ENCODE measurements around the gene ABHD17C. TPM values are rescaled to one million over a fixed set of nuclear protein-coding genes. Genes with fewer than 3 reads are reported as not detected.

Gene ABHD17C
- total RNA-seq, 1 donor = 15.5 TPM

- H3K4me3 ChIP-seq (ENCODE audit: low read depth, low read length) = peak within 1 kb of the TSS; percentile 97
- TF ChIP-seq CTCF (IDR thresholded peaks at IDR 0.05; ENCODE audit: insufficient read depth, low read length) = peak; percentile 69
- peak; percentile 91 for DNase-seq (ENCODE audit: low read depth)
These were observed 84.0 kb downstream of the ABHD17C start, which contains the start of gene CEMIP for GRCh38 chr15:80778964-80779657. Gene CEMIP (plus strand): TSS chr15:80779370. CDS start chr15:80873880, 94,510 bp downstream.

GRCh38 chr15:80779658-80780415 lies 84.7 kb downstream of the ABHD17C start:
- peak; percentile 49 for DNase-seq (ENCODE audit: low read depth)
- H3K4me3 ChIP-seq (ENCODE audit: low read depth, low read length) = peak overlapping the region; percentile 97

GRCh38 chr15:80780416-80781221 lies 85.5 kb downstream of the ABHD17C start:
- peak overlapping the region; percentile 97 for H3K4me3 ChIP-seq (ENCODE audit: low read depth, low read length)
- peak; percentile 69 for DNase-seq (ENCODE audit: low read depth)
- TF ChIP-seq CTCF (IDR thresholded peaks at IDR 0.05; ENCODE audit: insufficient read depth, low read length) = no peak

More at GRCh38 chr15:80779658-80780415, 84.7 kb downstream of the ABHD17C start:
- no peak for TF ChIP-seq CTCF (IDR thresholded peaks at IDR 0.05; ENCODE audit: insufficient read depth, low read length)

GRCh38 chr15:80783260-80783659 lies 88.2 kb downstream of the ABHD17C start:
- H3K4me3 ChIP-seq (ENCODE audit: low read depth, low read length) = peak overlapping the region; percentile 97
- TF ChIP-seq CTCF (IDR thresholded peaks at IDR 0.05; ENCODE audit: insufficient read depth, low read length) = no peak
- no peak for DNase-seq (ENCODE audit: low read depth)

GRCh38 chr15:80785335-80785734 lies 90.2 kb downstream of the ABHD17C start:
- TF ChIP-seq CTCF (IDR thresholded peaks at IDR 0.05; ENCODE audit: insufficient read depth, low read length) = no peak
- peak; percentile 18 for DNase-seq (ENCODE audit: low read depth)
- peak overlapping the region; percentile 48 for H3K4me3 ChIP-seq (ENCODE audit: low read depth, low read length)

- no peak for TF ChIP-seq CTCF (IDR thresholded peaks at IDR 0.05; ENCODE audit: insufficient read depth, low read length)
- peak; percentile 4 for DNase-seq (ENCODE audit: low read depth)
- H3K4me3 ChIP-seq (ENCODE audit: low read depth, low read length) = peak overlapping the region; percentile 48
These were observed 90.8 kb downstream of the ABHD17C start for GRCh38 chr15:80785811-80786354.
